HCT116 (cell line): ENCODE measurements around the gene GNS.

Experiments
- CEBPB ChIP-seq: IDR thresholded peaks from 2 replicates; pipeline ENCODE4 v1.6.1; 2012; ENCODE audit warnings: low read depth
- CTCF ChIP-seq, 3 experiments: fragments of 200-600 bp in 1 of 3; sonication (generic) in 1 of 3; IDR thresholded peaks in 2 of 3; conservative IDR thresholded peaks in 1 of 3; 2 replicates each; pipeline ENCODE4 v1.5.1; 2012 to 2017; ENCODE audit warnings: low read depth in 2 of 3, low read length in 2 of 3, antibody characterized with exemption in 1 of 3, borderline replicate concordance in 1 of 3, control low read depth in 1 of 3, mild to moderate bottlenecking in 1 of 3, mixed read lengths in 1 of 3, mixed run types in 1 of 3, moderate library complexity in 1 of 3; ENCODE audit not compliant: insufficient read depth in 1 of 3
- EZH2 ChIP-seq: fragments of 200-600 bp; sonication (generic); IDR thresholded peaks from 2 replicates; pipeline ENCODE4 v1.6.1; 2017; ENCODE audit warnings: antibody characterized with exemption, mixed run types
- FOSL1 ChIP-seq: IDR thresholded peaks from 2 replicates; pipeline ENCODE4 v1.6.1; 2012; ENCODE audit warnings: low read depth
- JUND ChIP-seq: IDR thresholded peaks from 2 replicates; pipeline ENCODE4 v1.6.1; 2012
- POLR2A ChIP-seq: IDR thresholded peaks from 2 replicates; pipeline ENCODE4 v1.7.0; 2011; ENCODE audit warnings: borderline replicate concordance; ENCODE audit not compliant: insufficient read depth, insufficient read length; ENCODE audit errors: extremely low read depth
- POLR2AphosphoS5 ChIP-seq: IDR thresholded peaks from 2 replicates; pipeline ENCODE4 v1.6.1; 2011; ENCODE audit warnings: mild to moderate bottlenecking, low read depth, low read length, moderate library complexity
- RAD21 ChIP-seq: IDR thresholded peaks from 2 replicates; pipeline ENCODE4 v1.6.1; 2012; ENCODE audit warnings: low read depth, mild to moderate bottlenecking
- SIN3A ChIP-seq: IDR thresholded peaks from 2 replicates; pipeline ENCODE4 v1.6.1; 2012; ENCODE audit warnings: low read depth
- SP1 ChIP-seq: IDR thresholded peaks from 2 replicates; pipeline ENCODE4 v1.6.1; 2012; ENCODE audit warnings: low read depth
- SRF ChIP-seq: IDR thresholded peaks from 2 replicates; pipeline ENCODE4 v1.6.1; 2012; ENCODE audit warnings: low read depth
- TCF7L2 ChIP-seq: IDR thresholded peaks from 2 replicates; pipeline ENCODE4 v1.7.0; 2011; ENCODE audit warnings: borderline replicate concordance, inconsistent platforms; ENCODE audit not compliant: insufficient read depth, insufficient read length; ENCODE audit errors: extremely low read depth

DNA sequence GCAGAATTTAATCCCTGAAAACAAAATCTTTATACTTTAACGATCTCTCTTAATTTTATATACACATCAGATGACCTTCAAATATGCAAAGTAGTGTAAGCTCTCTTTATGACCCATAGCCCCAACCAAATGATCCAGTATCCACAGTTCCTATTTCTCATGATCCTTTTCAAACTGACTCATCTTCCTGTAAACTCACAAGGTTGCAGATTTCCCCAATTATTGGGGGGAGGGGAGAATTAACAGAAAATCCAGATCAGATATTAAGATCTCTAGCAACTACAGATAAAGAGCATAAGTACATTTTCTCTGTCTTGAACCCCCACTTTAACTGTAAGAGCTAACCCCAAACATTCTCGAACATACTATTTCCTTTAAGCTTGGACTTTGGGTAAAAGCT is 12.5 kb downstream of the GNS start:
- TF ChIP-seq POLR2A (no peak), CTCF (IDR thresholded peaks at IDR 0.05 in 2 of 3, conservative IDR thresholded peaks at IDR 0.05 in 1 of 3; ENCODE audit: borderline replicate concordance in 1 of 3, insufficient read depth in 1 of 3, low read depth in 2 of 3, low read length in 2 of 3) (no peak), SP1 (no peak), POLR2AphosphoS5 (no peak), EZH2 (no peak), TCF7L2 (no peak), SIN3A (no peak), RAD21 (no peak), FOSL1 (no peak), CEBPB (no peak), JUND (no peak), SRF (no peak)
